ENCODE results near the gene CDKN1B.

The CDKN1B gene
- total RNA-seq: 247 to 425 (median 389) reads per million in 4 experiments

GRCh38 chr12:12716793-12717585 is at the start of gene CDKN1B:
Gene CDKN1B (plus strand): TSS chr12:12717368. CDS start chr12:12717840, 472 bp downstream.
- peak; percentile 78 for DNase-seq

- DNase-seq: no peak
Measured at GRCh38 chr12:12668005-12668404, 49.2 kb upstream of the CDKN1B start.

- DNase-seq: no peak
Measured at GRCh38 chr12:12669020-12669419, 48.1 kb upstream of the CDKN1B start.

GRCh38 chr12:12671850-12672660 is 45.1 kb upstream of the CDKN1B start:
- DNase-seq: no peak

GRCh38 chr12:12673296-12673695 is 43.9 kb upstream of the CDKN1B start:
- no peak for DNase-seq

GRCh38 chr12:12676605-12677004 is 40.6 kb upstream of the CDKN1B start:
- DNase-seq: no peak

- DNase-seq: no peak
Measured at GRCh38 chr12:12681061-12681765, 36.0 kb upstream of the CDKN1B start.

- DNase-seq: no peak
Measured at GRCh38 chr12:12682284-12682683, 34.9 kb upstream of the CDKN1B start.

- DNase-seq: no peak
Measured at GRCh38 chr12:12683136-12683697, 34.0 kb upstream of the CDKN1B start.

- DNase-seq: no peak
Measured at GRCh38 chr12:12683725-12684124, 33.4 kb upstream of the CDKN1B start.

- no peak for DNase-seq
Measured at GRCh38 chr12:12684375-12685106, 32.6 kb upstream of the CDKN1B start.

GRCh38 chr12:12685305-12685704 is 31.9 kb upstream of the CDKN1B start:
- no peak for DNase-seq

GRCh38 chr12:12686472-12686871 is 30.7 kb upstream of the CDKN1B start:
- no peak for DNase-seq

GRCh38 chr12:12686925-12687324 is 30.2 kb upstream of the CDKN1B start:
- DNase-seq: no peak

- DNase-seq: no peak
Measured at GRCh38 chr12:12689647-12690300, 27.4 kb upstream of the CDKN1B start.

- no peak for DNase-seq
Measured at GRCh38 chr12:12691549-12691948, 25.6 kb upstream of the CDKN1B start.

- no peak for DNase-seq
Measured at GRCh38 chr12:12693111-12693671, 24.0 kb upstream of the CDKN1B start.

- DNase-seq: peak; percentile 83
Measured at GRCh38 chr12:12696562-12697383, 20.4 kb upstream of the CDKN1B start.

GRCh38 chr12:12699345-12699744 is 17.8 kb upstream of the CDKN1B start:
- no peak for DNase-seq

GRCh38 chr12:12700254-12700653 is 16.9 kb upstream of the CDKN1B start:
- DNase-seq: no peak

Measured in effector CD8-positive, alpha-beta T cell (primary cell).